GM12892 (cell line): ENCODE results near the gene LEKR1.

Experiments
- POLR2A ChIP-seq: IDR thresholded peaks from 2 replicates; pipeline ENCODE4 v1.6.1; 2011; ENCODE audit warnings: low read depth, low read length, control low read depth
- POLR2AphosphoS5 ChIP-seq: IDR thresholded peaks from 2 replicates; pipeline ENCODE4 v1.6.1; 2011; ENCODE audit warnings: low read depth, low read length, control low read depth
- TAF1 ChIP-seq: IDR thresholded peaks from 2 replicates; pipeline ENCODE4 v1.6.1; 2011; ENCODE audit warnings: low read depth, mild to moderate bottlenecking, control low read depth, low read length, borderline replicate concordance

DNA sequence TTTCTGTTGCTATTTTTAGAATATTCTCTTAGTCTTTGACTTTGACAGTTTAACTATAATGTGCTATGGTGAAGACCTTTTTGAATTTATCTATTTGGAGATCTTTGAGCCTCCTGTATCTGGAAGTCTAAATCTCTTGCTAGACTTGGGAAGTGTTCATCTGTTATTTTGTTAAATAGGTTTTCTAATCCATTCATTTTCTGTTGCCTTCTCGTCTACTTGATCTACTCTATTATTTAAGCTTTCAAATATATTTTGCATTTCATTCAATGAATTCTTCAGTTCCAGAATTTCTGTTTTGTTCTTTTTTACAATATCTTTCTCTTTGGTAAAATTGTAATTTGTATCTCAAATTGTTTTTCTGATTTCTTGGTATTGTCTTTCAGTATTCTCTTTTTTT lies 47.8 kb downstream of the LEKR1 start:
- TF ChIP-seq POLR2A: no peak
- TF ChIP-seq TAF1: no peak
- no peak for TF ChIP-seq POLR2AphosphoS5
